ENCODE data around the gene GBA3.

GBA3 gene

DNA sequence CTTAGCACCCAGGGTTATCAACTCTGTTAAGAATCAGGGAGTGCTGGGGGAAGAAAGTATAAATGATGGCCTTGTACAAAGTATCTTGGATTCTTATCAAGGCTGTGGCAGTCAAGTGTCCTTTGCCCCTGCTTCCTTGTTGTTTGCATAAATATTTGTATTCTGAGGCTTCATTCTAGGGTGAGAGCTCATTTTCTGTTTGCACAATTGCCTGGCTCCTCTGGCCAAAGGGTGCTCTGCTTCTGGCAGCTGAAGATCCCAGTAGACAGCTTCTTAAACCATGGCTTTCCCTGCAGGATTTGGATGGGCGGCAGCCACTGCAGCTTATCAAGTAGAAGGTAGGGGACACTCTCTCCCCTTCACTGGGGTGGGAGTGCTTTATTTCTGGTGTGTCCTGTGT is at the start of gene GBA3:
Gene GBA3, plus strand, starts transcription at position 202 of the 400 bp plus-strand sequence.
- no peak for DNase-seq

DNA sequence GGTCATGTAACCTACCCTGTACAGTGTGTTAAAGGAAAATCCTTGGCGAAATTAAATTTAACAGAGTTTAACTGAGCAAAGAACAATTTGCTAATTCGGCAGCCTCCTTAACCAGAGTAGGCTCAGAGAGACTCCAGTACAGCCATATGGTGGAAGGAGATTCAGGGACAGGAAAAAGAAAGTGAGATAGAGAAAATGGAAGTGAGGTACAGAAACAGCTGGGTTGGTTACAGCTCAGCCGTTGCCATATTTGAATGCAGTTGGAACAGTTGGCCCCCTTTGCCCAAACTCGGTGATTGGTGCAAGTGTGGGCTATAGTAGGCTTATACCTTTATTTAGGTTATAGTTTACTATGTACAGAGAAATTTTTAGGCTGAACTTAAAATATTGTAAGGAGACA is 48.8 kb upstream of the GBA3 start:
- DNase-seq = no peak

DNA sequence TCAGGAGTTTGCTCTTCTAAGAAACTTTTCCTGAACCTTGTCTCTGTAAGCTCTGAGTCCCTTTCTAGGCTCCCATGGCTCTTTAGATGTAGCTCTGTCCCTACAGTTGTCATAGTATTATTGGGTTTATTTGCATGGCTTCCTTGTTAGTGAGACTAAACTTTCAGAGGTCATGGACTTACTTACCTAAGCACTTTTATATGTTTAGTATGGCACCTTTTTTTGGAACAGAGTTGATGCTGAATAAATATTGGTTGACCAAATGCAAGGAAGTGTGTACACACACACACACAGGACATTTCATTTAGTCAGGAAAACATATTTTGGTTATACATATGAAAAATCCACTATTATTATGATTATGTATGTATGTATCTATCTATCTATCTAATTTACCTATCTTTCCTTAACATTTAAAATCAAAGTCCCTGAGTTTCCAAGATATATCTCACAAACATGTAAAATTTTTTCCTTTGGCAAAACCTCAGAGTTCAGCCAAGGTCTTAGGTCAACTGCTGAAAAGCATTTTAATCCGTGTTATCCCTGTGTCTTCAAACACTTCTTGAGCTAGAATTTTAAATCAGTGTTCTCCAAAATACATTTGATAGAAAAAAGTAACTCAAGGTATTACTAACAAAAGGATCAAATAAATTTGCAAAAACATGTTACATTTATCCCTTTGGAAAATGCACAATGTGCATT is 47.1 kb upstream of the GBA3 start:
- no peak for DNase-seq

DNA sequence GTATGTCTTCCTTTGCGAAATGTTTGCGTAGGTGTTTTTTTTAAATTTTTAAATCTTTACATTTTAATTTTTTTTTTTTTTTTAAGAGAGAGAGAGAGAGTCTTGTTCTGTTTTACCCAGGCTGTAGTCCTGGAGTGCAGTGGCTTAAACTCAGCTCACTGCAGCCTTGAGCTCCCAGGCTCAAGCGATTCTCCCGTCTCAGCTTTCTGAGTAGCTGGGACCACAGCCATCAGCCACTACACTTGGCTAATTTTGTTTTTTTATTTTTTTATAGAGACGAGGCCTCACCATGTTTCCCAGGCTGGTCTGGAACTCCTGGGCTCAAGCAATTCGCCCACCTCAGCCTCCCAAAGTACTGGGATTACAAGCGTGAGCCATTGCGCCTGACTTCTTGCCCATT is 43.7 kb upstream of the GBA3 start:
- DNase-seq = no peak

GRCh38 chr4:22650771-22651170 is 42.0 kb upstream of the GBA3 start:
- DNase-seq = no peak

DNA sequence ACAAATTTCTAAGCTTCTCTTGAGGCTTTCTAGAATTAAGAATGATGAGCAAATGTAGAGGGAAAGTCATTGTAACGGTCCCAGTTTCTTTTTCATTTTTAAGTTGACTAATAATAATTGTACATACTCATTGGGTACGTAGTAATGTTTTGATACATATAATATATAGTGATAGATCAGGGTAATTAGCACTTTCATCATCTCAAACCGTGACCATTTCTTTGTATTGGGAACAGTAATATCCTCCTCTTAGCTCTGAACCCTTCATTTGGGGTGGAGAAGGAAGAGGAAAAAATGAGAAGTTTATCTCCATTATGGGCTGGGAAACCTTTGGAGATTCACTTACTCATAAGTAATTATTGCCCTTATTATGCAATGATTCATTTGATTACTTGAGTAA is 39.0 kb upstream of the GBA3 start:
- DNase-seq = no peak

DNA sequence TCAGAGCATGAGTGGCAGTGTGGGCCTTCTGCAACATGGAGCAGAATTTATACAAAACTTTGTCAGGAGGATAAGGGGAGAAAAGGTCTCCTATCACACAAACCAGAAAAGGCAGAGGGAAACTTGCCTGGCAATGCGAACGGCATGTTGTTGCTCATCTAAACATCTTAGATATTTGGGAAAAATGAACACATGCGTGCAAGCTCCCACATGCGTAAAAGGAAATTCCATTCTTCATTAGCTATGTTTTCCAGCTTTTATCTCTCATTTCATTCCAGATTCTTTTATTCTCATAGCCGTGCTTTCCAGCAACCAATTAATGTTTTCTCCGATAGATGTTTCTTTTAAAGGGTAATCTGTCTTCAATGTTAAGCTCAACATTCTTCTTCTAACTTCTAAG is 31.3 kb upstream of the GBA3 start:
- DNase-seq = no peak

GRCh38 chr4:22667332-22667940 is 25.3 kb upstream of the GBA3 start:
- no peak for DNase-seq

- no peak for DNase-seq
Measured at GRCh38 chr4:22668301-22668700, 24.4 kb upstream of the GBA3 start.

DNA sequence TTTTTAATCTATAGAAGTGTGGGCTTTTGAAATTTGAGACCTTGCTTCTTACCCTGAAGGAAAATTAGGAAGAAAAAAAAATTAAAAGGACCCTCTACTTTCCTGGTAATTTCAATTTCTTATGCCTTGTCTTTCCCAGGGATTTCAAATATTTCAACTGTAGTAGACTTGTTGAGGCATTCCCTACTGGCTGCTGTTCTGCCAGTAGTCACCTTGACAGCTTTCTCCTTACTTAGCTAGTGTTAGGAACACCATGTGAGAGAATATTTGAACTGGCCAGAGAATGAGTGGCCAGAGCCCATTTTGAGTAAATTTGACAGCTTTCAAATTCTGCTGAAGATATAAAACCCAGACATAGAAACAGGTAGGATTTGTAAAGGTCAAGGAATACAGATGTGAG is 24.0 kb upstream of the GBA3 start:
- DNase-seq = no peak

GRCh38 chr4:22670956-22671355 is 21.8 kb upstream of the GBA3 start:
- DNase-seq = no peak

- no peak for DNase-seq
Measured at GRCh38 chr4:22672519-22672918, 20.2 kb upstream of the GBA3 start.

DNA sequence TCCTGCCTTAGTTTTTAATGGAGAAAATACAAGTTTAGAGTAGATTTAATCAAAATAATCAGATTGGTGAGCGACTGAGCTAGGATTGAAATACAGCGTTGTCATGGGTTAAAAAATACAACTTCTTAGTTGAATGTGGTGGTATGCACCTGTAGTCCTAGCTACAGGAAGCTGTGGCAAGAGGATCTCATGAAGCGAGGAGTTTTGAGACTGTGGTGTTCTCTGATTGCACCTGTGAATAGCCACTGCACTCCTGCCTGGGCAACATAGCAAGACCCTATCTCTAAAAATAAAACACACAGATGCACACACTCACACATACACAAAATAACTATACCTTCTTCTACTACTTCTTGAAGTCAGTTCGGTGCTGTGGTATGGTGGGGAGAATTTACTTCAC is 19.8 kb upstream of the GBA3 start:
- DNase-seq = no peak

DNA sequence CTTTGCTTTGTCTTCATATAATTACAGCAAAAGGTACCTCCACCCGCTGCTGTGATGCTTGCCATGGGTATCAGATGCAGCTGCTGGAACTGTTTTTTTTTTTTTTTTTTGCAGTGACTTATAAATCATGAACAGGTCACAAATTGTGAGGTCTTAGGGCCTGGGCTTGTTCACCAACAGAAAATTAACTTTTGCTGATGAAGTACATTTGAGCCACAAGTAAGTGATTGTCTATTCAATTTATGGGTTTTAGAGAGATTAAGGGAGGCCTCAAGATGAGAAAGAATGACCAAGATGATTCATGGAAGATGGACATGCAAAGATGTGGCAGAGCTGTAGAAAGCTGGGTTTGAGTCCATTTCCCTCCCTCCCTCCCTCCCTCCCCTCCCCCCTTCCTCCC is 18.0 kb upstream of the GBA3 start:
- no peak for DNase-seq

DNA sequence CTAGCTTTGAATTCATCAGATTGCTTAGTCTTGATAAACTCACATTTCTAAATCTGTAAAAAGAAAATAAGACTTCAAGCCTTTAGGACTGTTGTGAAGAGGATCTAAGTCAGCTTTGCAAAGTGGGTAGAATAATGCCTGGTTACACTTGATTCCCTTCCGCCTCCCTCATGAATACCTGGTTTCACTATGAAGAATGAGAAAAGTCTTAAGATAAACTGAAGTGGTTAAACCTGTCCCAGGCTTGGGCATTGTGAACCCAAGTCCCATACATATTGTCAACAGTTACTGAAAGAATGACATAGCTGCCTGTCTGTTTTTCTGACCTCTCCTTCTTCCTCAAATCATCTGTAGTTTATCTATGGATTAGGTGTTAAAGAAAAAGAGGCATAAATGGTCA is 16.7 kb upstream of the GBA3 start:
- DNase-seq = no peak

GRCh38 chr4:22677780-22678179 is 15.0 kb upstream of the GBA3 start:
- DNase-seq = no peak

GRCh38 chr4:22678940-22679854 is 13.5 kb upstream of the GBA3 start:
- DNase-seq = no peak

GRCh38 chr4:22680065-22680642 is 12.6 kb upstream of the GBA3 start:
- DNase-seq = no peak

GRCh38 chr4:22683726-22684125 is 9.0 kb upstream of the GBA3 start:
- DNase-seq = no peak

DNA sequence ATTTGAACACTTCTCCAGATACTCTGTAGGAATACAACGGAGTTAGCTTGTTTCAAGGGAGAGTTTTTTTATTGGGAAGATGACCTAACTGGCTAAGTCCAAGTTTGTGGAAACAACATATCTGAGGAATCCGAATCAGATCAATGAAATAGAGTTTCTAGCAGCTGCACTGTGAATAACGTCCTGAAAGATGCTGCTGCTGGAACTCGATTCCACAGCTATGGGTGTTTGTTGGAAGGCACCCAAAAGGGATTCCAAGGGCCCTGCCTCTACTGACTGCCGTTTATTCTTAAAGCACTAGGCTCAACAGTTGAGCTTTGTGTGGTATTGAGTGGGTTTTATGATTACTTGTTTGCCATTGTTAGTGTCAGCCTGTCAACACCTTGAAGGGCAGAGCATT is 6.6 kb upstream of the GBA3 start:
- no peak for DNase-seq

DNA sequence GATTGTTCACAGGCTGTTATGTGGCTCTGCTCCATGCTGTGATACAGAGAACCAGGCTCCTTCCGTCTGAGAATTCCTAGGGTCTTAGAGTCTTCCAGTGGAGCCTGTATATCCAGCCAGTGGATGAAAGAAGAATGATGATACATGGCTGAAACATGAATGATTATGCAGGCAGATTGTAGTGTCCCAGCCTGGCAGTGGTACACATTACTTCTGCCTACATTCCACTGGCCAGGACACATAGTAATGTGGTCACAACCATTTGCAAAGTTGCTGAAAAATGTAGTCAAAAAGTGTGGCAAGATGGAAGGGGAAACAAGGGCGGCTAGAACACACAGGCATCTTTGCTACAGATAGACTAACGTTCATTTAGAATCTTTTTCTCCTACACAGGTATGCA is 4.5 kb upstream of the GBA3 start:
- no peak for DNase-seq

DNA sequence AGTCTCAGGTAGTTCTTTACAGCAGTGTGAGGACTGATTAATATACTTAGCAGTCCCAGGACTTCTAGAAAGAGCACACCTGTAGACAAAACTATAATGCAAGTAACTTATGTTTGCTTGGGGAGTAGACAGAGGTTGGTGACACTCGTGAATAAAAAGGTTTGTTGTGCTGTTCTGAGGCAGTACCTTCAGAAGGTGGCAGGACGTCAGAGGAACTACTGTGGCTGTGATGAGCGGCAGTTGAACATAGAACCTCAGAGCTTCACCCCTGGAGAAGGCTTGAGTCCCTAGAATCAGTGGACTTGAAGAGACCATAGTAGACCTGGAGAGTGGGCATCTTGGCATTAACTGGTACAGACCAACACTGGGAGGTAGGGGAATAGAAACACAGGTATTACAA is 3.3 kb upstream of the GBA3 start:
- DNase-seq = no peak

DNA sequence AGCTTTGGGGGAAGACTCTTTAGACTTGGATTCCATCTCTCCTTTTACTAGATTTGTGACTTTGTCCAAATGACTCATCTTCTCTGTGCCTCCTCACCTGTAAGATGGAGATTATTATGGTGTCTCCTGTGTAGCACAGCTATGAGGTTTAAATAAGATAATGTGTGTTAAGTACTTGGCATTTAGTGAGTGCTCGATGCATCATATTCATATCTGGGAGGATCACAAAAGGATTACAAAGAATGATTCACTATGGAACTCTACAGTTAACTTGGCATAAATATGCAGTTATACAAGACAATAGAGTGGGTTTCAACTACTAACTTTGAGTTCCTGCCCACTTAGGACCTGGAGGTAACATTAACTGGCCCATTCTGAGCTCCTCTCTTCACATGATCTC is 2.3 kb downstream of the GBA3 start:
- DNase-seq = no peak

DNA sequence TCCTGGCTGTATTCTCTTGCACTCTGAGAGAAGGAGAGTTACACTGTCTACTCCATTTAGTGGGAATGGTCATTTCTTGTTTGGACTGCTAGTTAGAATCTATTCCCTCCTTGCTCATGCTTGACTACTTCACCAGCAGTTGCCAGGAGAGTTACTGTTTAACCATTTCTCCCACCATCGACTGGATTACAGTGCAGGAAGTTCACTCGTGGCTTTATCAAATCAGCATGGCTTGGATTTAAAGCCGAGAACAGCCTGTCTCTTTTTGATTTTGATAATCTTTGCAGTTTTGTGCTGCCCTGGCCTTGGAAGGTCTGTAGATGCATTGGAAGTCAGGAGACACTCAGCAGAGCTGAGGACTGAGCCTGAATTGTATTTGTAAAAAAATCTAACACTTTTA is 3.2 kb downstream of the GBA3 start:
- no peak for DNase-seq
